Skeletal muscle satellite cell (primary cell): ENCODE results near the gene PALM3.

ENCODE experiments used
- H3K27me3 ChIP-seq: 2 replicates; pipeline ENCODE4 v1.7.0; 2013; ENCODE audit warnings: low read length; ENCODE audit not compliant: control insufficient read depth, insufficient read depth
- H3K36me3 ChIP-seq: 2 replicates; pipeline ENCODE4 v1.7.0; 2013; ENCODE audit warnings: mild to moderate bottlenecking, control low read depth, low read length; ENCODE audit not compliant: insufficient read depth
- H3K4me1 ChIP-seq: 2 replicates; pipeline ENCODE4 v1.7.0; 2013; ENCODE audit warnings: low read length; ENCODE audit not compliant: control insufficient read depth, insufficient read depth
- H3K4me2 ChIP-seq: 2 replicates; pipeline ENCODE4 v1.7.0; 2013; ENCODE audit warnings: mild to moderate bottlenecking, low read length
- H3K4me3 ChIP-seq: 2 replicates; pipeline ENCODE4 v1.7.0; 2013; ENCODE audit warnings: low read length
- H3K9ac ChIP-seq: 2 replicates; pipeline ENCODE4 v1.7.0; 2013; ENCODE audit warnings: mild to moderate bottlenecking, low read depth, low read length, moderate library complexity
- H3K9me3 ChIP-seq: replicated peaks from 2 replicates; pipeline ENCODE4 v1.7.0; 2013; ENCODE audit warnings: mild to moderate bottlenecking, control low read depth, low read length

The PALM3 gene

DNA sequence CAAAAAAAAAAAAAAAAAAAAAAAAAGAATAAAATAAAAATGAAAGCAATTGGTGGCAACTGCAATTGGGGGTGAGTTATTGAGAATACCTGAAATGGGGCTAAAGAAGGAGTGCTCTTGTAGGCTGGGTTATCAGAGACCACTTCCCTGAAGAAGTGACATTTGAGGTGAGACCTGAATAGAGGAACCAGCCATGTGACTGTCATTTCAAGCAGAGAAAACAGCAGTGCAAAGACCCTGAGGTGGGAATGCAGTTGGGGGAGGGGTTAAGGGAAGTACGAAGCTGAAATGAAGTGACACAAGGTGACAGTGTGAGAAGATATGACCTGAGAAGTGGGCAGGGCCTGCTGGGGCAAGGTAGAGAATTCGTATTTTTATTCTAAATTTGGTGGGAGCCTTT is 4.3 kb upstream of the PALM3 start:
- no peaks in the 10 kb centered on the region for H3K36me3 ChIP-seq
- H3K9me3 ChIP-seq, result no peaks in the 10 kb centered on the region
- H3K4me3 ChIP-seq, result no peak overlapping the region
- peaks cover 4% of the 10 kb centered on the region for H3K27me3 ChIP-seq
- H3K9ac ChIP-seq, result no peak overlapping the region
- no peaks in the 10 kb centered on the region for H3K4me1 ChIP-seq
- H3K4me2 ChIP-seq, result no peak overlapping the region

GRCh38 chr19:14063105-14063504 is 1.2 kb upstream of the PALM3 start:
- H3K4me2 ChIP-seq, result no peak overlapping the region
- H3K9ac ChIP-seq, result no peak overlapping the region
- H3K27me3 ChIP-seq, result peaks cover 32% of the 10 kb centered on the region
- no peak overlapping the region for H3K4me3 ChIP-seq
- H3K4me1 ChIP-seq, result no peaks in the 10 kb centered on the region
- H3K9me3 ChIP-seq, result no peaks in the 10 kb centered on the region
- H3K36me3 ChIP-seq, result no peaks in the 10 kb centered on the region

GRCh38 chr19:14062558-14062855 is 631 bp upstream of the PALM3 start:
- peaks cover 34% of the 10 kb centered on the region for H3K27me3 ChIP-seq
- H3K4me3 ChIP-seq, result no peak overlapping the region
- H3K9me3 ChIP-seq, result no peaks in the 10 kb centered on the region
- H3K4me2 ChIP-seq, result no peak overlapping the region
- H3K36me3 ChIP-seq, result no peaks in the 10 kb centered on the region
- no peaks in the 10 kb centered on the region for H3K4me1 ChIP-seq
- no peak overlapping the region for H3K9ac ChIP-seq

GRCh38 chr19:14061081-14061749 is 661 bp downstream of the PALM3 start:
- no peak overlapping the region for H3K4me3 ChIP-seq
- no peak overlapping the region for H3K9ac ChIP-seq
- no peaks in the 10 kb centered on the region for H3K4me1 ChIP-seq
- H3K4me2 ChIP-seq, result no peak overlapping the region
- H3K27me3 ChIP-seq, result peaks cover 34% of the 10 kb centered on the region
- no peaks in the 10 kb centered on the region for H3K9me3 ChIP-seq
- H3K36me3 ChIP-seq, result no peaks in the 10 kb centered on the region

DNA sequence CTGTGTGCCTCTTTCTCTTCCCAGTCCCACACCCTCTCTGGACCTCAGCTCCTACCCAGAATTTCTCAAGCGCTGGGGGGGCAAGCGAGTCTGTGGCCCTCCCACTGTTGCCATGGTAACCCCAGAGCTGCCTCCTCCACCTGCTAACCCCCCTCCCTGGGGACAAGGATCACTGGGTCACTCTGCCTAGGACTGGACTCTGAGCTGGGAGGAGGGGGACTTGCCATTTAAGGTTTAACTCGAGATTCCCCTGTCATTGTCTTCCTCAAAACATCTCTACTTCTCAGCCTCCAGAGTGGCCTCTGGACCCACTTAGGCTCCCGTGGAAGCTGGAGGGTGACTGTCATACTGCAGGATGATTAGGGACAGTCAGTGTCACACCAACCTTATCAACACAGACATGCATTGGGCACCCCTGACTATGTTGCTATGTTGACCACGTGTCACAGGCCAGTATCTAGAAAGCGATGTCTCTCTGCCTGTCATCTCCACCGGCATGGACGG is 2.2 kb downstream of the PALM3 start:
- no peak overlapping the region for H3K4me2 ChIP-seq
- H3K9ac ChIP-seq, result no peak overlapping the region
- no peaks in the 10 kb centered on the region for H3K36me3 ChIP-seq
- H3K27me3 ChIP-seq, result peaks cover 34% of the 10 kb centered on the region
- H3K9me3 ChIP-seq, result no peaks in the 10 kb centered on the region
- no peak overlapping the region for H3K4me3 ChIP-seq
- H3K4me1 ChIP-seq, result no peaks in the 10 kb centered on the region

DNA sequence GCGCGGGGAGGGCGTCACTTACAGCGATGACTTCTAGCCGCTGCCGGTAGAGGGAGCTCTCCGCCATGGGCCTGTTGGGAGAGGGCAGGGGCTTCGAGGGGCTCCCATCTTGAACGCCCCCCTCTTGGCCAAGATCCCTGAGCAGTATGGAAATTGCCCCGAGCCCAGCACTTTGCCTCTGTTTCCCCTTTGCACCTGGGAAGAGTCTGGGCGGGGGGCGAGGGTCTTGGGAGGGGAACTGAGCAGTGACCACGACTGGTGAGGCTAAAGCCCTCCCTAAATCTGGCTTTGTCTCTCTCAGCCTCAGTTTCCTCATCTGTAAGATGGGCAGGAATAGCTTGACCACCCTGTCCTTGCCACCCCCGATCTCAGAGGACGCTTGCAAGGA is 2.8 kb downstream of the PALM3 start:
- H3K27me3 ChIP-seq, result peaks cover 34% of the 10 kb centered on the region

GRCh38 chr19:14058182-14059092 is 3.4 kb downstream of the PALM3 start:
- Histone ChIP-seq H3K9me3 (no peaks in the 10 kb centered on the region), H3K36me3 (no peaks in the 10 kb centered on the region), H3K27me3 (peaks cover 34% of the 10 kb centered on the region), H3K4me1 (no peaks in the 10 kb centered on the region), H3K9ac (no peak overlapping the region), H3K4me3 (no peak overlapping the region), H3K4me2 (peak overlapping the region; percentile 69)

More for the DNA sequence above, 2.8 kb downstream of the PALM3 start:
- Histone ChIP-seq H3K9me3 (no peaks in the 10 kb centered on the region), H3K4me2 (peak overlapping the region; percentile 35), H3K36me3 (no peaks in the 10 kb centered on the region), H3K9ac (no peak overlapping the region), H3K4me1 (no peaks in the 10 kb centered on the region), H3K4me3 (no peak overlapping the region)

- Histone ChIP-seq H3K9ac (no peak overlapping the region), H3K4me1 (no peaks in the 10 kb centered on the region), H3K4me2 (peak overlapping the region; percentile 64), H3K9me3 (no peaks in the 10 kb centered on the region), H3K27me3 (peaks cover 34% of the 10 kb centered on the region), H3K4me3 (no peak overlapping the region), H3K36me3 (no peaks in the 10 kb centered on the region)
Observed at GRCh38 chr19:14056741-14057356, 5.0 kb downstream of the PALM3 start.

GRCh38 chr19:14056069-14056666 is 5.7 kb downstream of the PALM3 start:
- H3K4me1 ChIP-seq, result no peaks in the 10 kb centered on the region
- no peaks in the 10 kb centered on the region for H3K9me3 ChIP-seq
- H3K4me3 ChIP-seq, result no peak overlapping the region
- H3K36me3 ChIP-seq, result no peaks in the 10 kb centered on the region
- peaks cover 30% of the 10 kb centered on the region for H3K27me3 ChIP-seq
- no peak overlapping the region for H3K4me2 ChIP-seq
- no peak overlapping the region for H3K9ac ChIP-seq

- Histone ChIP-seq H3K4me1 (no peaks in the 10 kb centered on the region), H3K36me3 (no peaks in the 10 kb centered on the region), H3K4me2 (no peak overlapping the region), H3K9ac (no peak overlapping the region), H3K9me3 (no peaks in the 10 kb centered on the region), H3K27me3 (peaks cover 25% of the 10 kb centered on the region), H3K4me3 (no peak overlapping the region)
Observed at GRCh38 chr19:14055396-14055795, 6.5 kb downstream of the PALM3 start.

DNA sequence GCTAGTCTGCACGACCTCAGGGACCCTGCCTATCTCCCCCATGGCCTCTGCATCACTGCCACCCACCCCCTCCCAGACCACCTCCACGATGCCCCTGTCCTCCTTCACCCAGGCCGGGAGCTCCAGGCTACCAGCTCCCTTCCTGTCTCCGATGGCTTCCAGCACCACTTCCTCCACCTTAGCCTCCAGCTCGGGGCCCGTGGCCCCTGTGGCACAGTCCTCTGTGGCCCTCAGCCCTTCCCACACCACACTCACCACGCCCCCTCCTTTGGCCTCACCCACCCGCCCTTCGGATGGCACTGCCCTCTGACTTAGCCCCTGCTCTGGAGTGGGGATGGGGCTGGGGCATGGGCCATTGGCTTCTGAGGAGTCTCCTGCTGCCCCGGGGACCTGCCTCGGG is 7.2 kb downstream of the PALM3 start:
- no peak overlapping the region for H3K9ac ChIP-seq
- no peaks in the 10 kb centered on the region for H3K9me3 ChIP-seq
- H3K4me1 ChIP-seq, result no peaks in the 10 kb centered on the region
- no peak overlapping the region for H3K4me2 ChIP-seq
- H3K36me3 ChIP-seq, result no peaks in the 10 kb centered on the region
- H3K4me3 ChIP-seq, result no peak overlapping the region
- H3K27me3 ChIP-seq, result peaks cover 18% of the 10 kb centered on the region
